H1 (cell line): ENCODE data around the gene POMT2. TPM values are rescaled to one million over a fixed set of nuclear protein-coding genes. Genes with fewer than 3 reads are reported as not detected.

ENCODE experiments used
- CTCF ChIA-PET: fragments of 300-600 bp; sonication (Branson Sonifier 250); formaldehyde crosslinking; loops from one replicate; lab custom pipeline; 2021; ENCODE audit not compliant: partially characterized antibody; lab: Charles Lee
- POLR2A ChIA-PET: fragments of 300-600 bp; sonication (Branson Sonifier 250); formaldehyde crosslinking; loops from one replicate; lab custom pipeline; 2021; ENCODE audit warnings: inconsistent platforms; ENCODE audit not compliant: partially characterized antibody; lab: Charles Lee
- DNase-seq, 2 experiments: peaks; one replicate each; pipeline versions ENCODE4 v3.0.0 to v3.0.0-alpha.2; 2010 to 2022; ENCODE audit warnings: low spot score in 2 of 2, low read depth in 1 of 2, mixed read lengths in 1 of 2
- FAIRE-seq: peaks from 2 replicates; lab custom pipeline; 2011; peaks lifted over from hg19 to GRCh38; lab: Jason Lieb, UNC
- H2AFZ ChIP-seq: 2 replicates; pipeline ENCODE4 v1.8.1; 2012; ENCODE audit warnings: low read length, inconsistent platforms
- H2AK5ac ChIP-seq: 2 replicates; pipeline ENCODE4 v1.6.1; 2013; ENCODE audit warnings: low read depth, low read length
- H2BK120ac ChIP-seq: replicated peaks from 2 replicates; pipeline ENCODE3; 2013; ENCODE audit warnings: low read depth, low read length, inconsistent platforms
- H2BK12ac ChIP-seq: 2 replicates; pipeline ENCODE4 v1.6.1; 2013; ENCODE audit warnings: low read depth, low read length
- H2BK15ac ChIP-seq: 2 replicates; pipeline ENCODE4 v1.6.1; 2013; ENCODE audit warnings: low read length
- H2BK20ac ChIP-seq: 2 replicates; pipeline ENCODE4 v1.6.1; 2013; ENCODE audit warnings: low read length
- H2BK5ac ChIP-seq: 2 replicates; pipeline ENCODE4 v1.6.1; 2013; ENCODE audit warnings: low read depth, low read length
- H3K14ac ChIP-seq: 2 replicates; pipeline ENCODE4 v1.6.1; 2013; ENCODE audit warnings: inconsistent platforms; ENCODE audit not compliant: insufficient read length
- H3K18ac ChIP-seq: 2 replicates; pipeline ENCODE4 v1.6.1; 2013; ENCODE audit warnings: low read length; ENCODE audit errors: extremely low read depth
- H3K23ac ChIP-seq: 2 replicates; pipeline ENCODE4 v1.6.1; 2013; ENCODE audit warnings: inconsistent platforms; ENCODE audit not compliant: insufficient read length
- H3K23me2 ChIP-seq: 2 replicates; pipeline ENCODE4 v1.6.1; 2013; ENCODE audit warnings: low read depth, low read length
- H3K27ac ChIP-seq: 2 replicates; pipeline ENCODE4 v1.6.1; 2011; ENCODE audit warnings: low read depth, low read length, inconsistent platforms
- H3K27me3 ChIP-seq, 4 experiments: replicated peaks in 1 of 4; 1 replicate in 1 of 4; 2 replicates in 3 of 4; pipeline versions ENCODE4 v1.6.1 to v1.8.1; 2011 to 2013; ENCODE audit warnings: low read length in 3 of 4, mild to moderate bottlenecking in 3 of 4, inconsistent platforms in 2 of 4, mixed read lengths in 2 of 4, moderate library complexity in 1 of 4; ENCODE audit not compliant: control insufficient read depth in 3 of 4, insufficient read depth in 3 of 4; ENCODE audit errors: extremely low read depth in 1 of 4
- H3K36me3 ChIP-seq, 4 experiments: 2 replicates each; pipeline versions ENCODE4 v1.6.1 to v1.8.1; 2011 to 2013; ENCODE audit warnings: mild to moderate bottlenecking in 4 of 4, low read length in 3 of 4, moderate library complexity in 2 of 4, control low read depth in 1 of 4, inconsistent platforms in 1 of 4; ENCODE audit not compliant: insufficient read depth in 4 of 4, control insufficient read depth in 2 of 4
- H3K4ac ChIP-seq: replicated peaks from 2 replicates; pipeline ENCODE3; 2013; ENCODE audit warnings: low read length, low read depth, mixed read lengths, inconsistent platforms; ENCODE audit not compliant: insufficient read length
- H3K4me1 ChIP-seq, 4 experiments: replicated peaks in 1 of 4; 1 replicate in 1 of 4; 2 replicates in 3 of 4; pipeline versions ENCODE4 v1.6.1 to v1.8.1; 2011 to 2013; ENCODE audit warnings: low read length in 3 of 4, inconsistent platforms in 2 of 4, mixed read lengths in 1 of 4; ENCODE audit not compliant: insufficient read depth in 4 of 4, control insufficient read depth in 3 of 4
- H3K4me2 ChIP-seq, 2 experiments: 2 replicates each; pipeline versions ENCODE4 v1.6.1 to v1.8.1; 2011 to 2013; ENCODE audit warnings: low read depth in 2 of 2, low read length in 2 of 2, control low read depth in 1 of 2, inconsistent platforms in 1 of 2, mild to moderate bottlenecking in 1 of 2; ENCODE audit not compliant: insufficient read depth in 1 of 2
- H3K4me3 ChIP-seq, 4 experiments: fragments of 200-600, 300-600 bp in 1 of 4; sonication (generic), shearing (Covaris generic), sonication (Bioruptor Twin) in 1 of 4; 2 replicates each; pipeline versions ENCODE4 v1.5.1 to v1.8.1; 2011 to 2016; ENCODE audit warnings: low read length in 4 of 4, low read depth in 3 of 4, control low read depth in 2 of 4, inconsistent platforms in 2 of 4, mild to moderate bottlenecking in 2 of 4, mixed read lengths in 1 of 4, moderate library complexity in 1 of 4; ENCODE audit not compliant: insufficient read depth in 2 of 4; ENCODE audit errors: extremely low read depth in 1 of 4
- H3K56ac ChIP-seq: replicated peaks from 2 replicates; pipeline ENCODE3; 2013; ENCODE audit warnings: low read depth, mild to moderate bottlenecking, mixed read lengths, low read length, inconsistent platforms; ENCODE audit not compliant: insufficient read length
- H3K79me1 ChIP-seq: 2 replicates; pipeline ENCODE4 v1.6.1; 2013; ENCODE audit warnings: low read depth, low read length, control low read depth
- H3K79me2 ChIP-seq, 2 experiments: 2 replicates each; pipeline versions ENCODE4 v1.6.1 to v1.8.1; 2012 to 2013; ENCODE audit warnings: low read length in 2 of 2, mild to moderate bottlenecking in 2 of 2, inconsistent platforms in 1 of 2; ENCODE audit not compliant: insufficient read depth in 2 of 2, control insufficient read depth in 1 of 2
- H3K9ac ChIP-seq, 4 experiments: replicated peaks in 1 of 4; 1 replicate in 1 of 4; 2 replicates in 3 of 4; pipeline versions ENCODE4 v1.6.1 to v1.8.1; 2011 to 2013; ENCODE audit warnings: low read depth in 3 of 4, low read length in 3 of 4, control low read depth in 2 of 4, mild to moderate bottlenecking in 2 of 4, moderate library complexity in 2 of 4, inconsistent platforms in 1 of 4; ENCODE audit errors: extremely low read depth in 1 of 4
- H3K9me3 ChIP-seq, 2 experiments: 2 replicates each; pipeline versions ENCODE4 v1.6.1 to v1.8.1; 2012 to 2013; ENCODE audit warnings: mild to moderate bottlenecking in 2 of 2, moderate library complexity in 2 of 2, control low read depth in 1 of 2, inconsistent platforms in 1 of 2, low read depth in 1 of 2, low read length in 1 of 2, mixed read lengths in 1 of 2; ENCODE audit not compliant: insufficient read depth in 2 of 2
- H4K20me1 ChIP-seq, 2 experiments: replicated peaks in 1 of 2; 2 replicates each; pipeline versions ENCODE3 to v1.8.1; 2011 to 2013; ENCODE audit warnings: inconsistent platforms in 2 of 2, low read length in 2 of 2, mild to moderate bottlenecking in 1 of 2; ENCODE audit not compliant: insufficient read depth in 2 of 2, control insufficient read depth in 1 of 2
- H4K5ac ChIP-seq: 2 replicates; pipeline ENCODE4 v1.6.1; 2013; ENCODE audit warnings: low read length, low read depth, mixed read lengths, inconsistent platforms; ENCODE audit not compliant: insufficient read length
- H4K8ac ChIP-seq: 2 replicates; pipeline ENCODE4 v1.8.0; 2013; ENCODE audit warnings: mild to moderate bottlenecking, moderate library complexity, low read length, inconsistent platforms; ENCODE audit not compliant: insufficient read depth; ENCODE audit errors: extremely low read depth
- H4K91ac ChIP-seq: replicated peaks from 2 replicates; pipeline ENCODE3; 2013; ENCODE audit warnings: low read length, mixed read lengths, inconsistent platforms; ENCODE audit not compliant: insufficient read length
- CHD2 ChIP-seq: IDR thresholded peaks from 2 replicates; pipeline ENCODE4 v1.6.1; 2012; ENCODE audit warnings: low read length, improper control_type of control experiment
- GABPA ChIP-seq: IDR thresholded peaks from 2 replicates; pipeline ENCODE4 v1.6.1; 2011; ENCODE audit warnings: mild to moderate bottlenecking, low read length, moderate library complexity, borderline replicate concordance; ENCODE audit not compliant: insufficient read depth
- GTF2F1 ChIP-seq: IDR thresholded peaks from 2 replicates; pipeline ENCODE4 v1.6.1; 2012; ENCODE audit warnings: low read depth, low read length, improper control_type of control experiment, borderline replicate concordance
- HDAC2 ChIP-seq, 2 experiments: fragments of 300-600 bp in 1 of 2; sonication (generic) in 1 of 2; IDR thresholded peaks; 2 replicates each; pipeline ENCODE4 v1.6.1; 2011 to 2012; ENCODE audit warnings: low read depth in 2 of 2, low read length in 2 of 2, mild to moderate bottlenecking in 2 of 2, moderate library complexity in 2 of 2, borderline replicate concordance in 1 of 2, inconsistent platforms in 1 of 2
- HDAC6 ChIP-seq: IDR thresholded peaks from one replicate; pipeline ENCODE4 v1.7.1; 2012; ENCODE audit warnings: low read depth, mild to moderate bottlenecking, inconsistent platforms, low read length, moderate library complexity
- NRF1 ChIP-seq: IDR thresholded peaks from 2 replicates; pipeline ENCODE4 v1.6.1; 2011; ENCODE audit warnings: mild to moderate bottlenecking, low read depth, low read length, improper control_type of control experiment
- RAD21 ChIP-seq, 2 experiments: IDR thresholded peaks in 1 of 2; conservative IDR thresholded peaks in 1 of 2; 2 replicates each; pipeline ENCODE4 v1.6.1; 2011; ENCODE audit warnings: low read depth in 2 of 2, low read length in 2 of 2, improper control_type of control experiment in 1 of 2, inconsistent platforms in 1 of 2, mild to moderate bottlenecking in 1 of 2, moderate library complexity in 1 of 2
- RNF2 ChIP-seq: fragments of 200-900, 300-1000 bp; sonication (generic); IDR thresholded peaks from 2 replicates; pipeline ENCODE4 v1.7.1; 2016; ENCODE audit warnings: borderline replicate concordance, low read depth, mild to moderate bottlenecking, antibody characterized with exemption, low read length; ENCODE audit not compliant: poor library complexity, severe bottlenecking; ENCODE audit errors: missing control alignments
- RXRA ChIP-seq: IDR thresholded peaks from 2 replicates; pipeline ENCODE4 v1.6.1; 2011; ENCODE audit warnings: low read depth, mild to moderate bottlenecking, low read length, moderate library complexity; ENCODE audit not compliant: insufficient read depth
- SIRT6 ChIP-seq: IDR thresholded peaks from one replicate; pipeline ENCODE4 v1.7.1; 2012; ENCODE audit warnings: low read length, inconsistent platforms
- TEAD4 ChIP-seq: IDR thresholded peaks from 2 replicates; pipeline ENCODE4 v1.6.1; 2012; ENCODE audit warnings: low read depth, low read length, inconsistent platforms, mixed read lengths
- WGBS, 2 experiments: shearing (Covaris generic) in 1 of 2; methylation state at CpG; one replicate each; pipeline versions ENCODE4 v1.1.6 to v1.1.7; 2013 to 2015; ENCODE audit warnings: low lambda C conversion rate in 2 of 2, mixed read lengths in 2 of 2, inconsistent platforms in 1 of 2, low coverage in 1 of 2, missing lambda C conversion rate in 1 of 2; ENCODE audit not compliant: insufficient replicate concordance in 2 of 2, insufficient coverage in 1 of 2, insufficient read length in 1 of 2; ENCODE audit errors: extremely low coverage in 1 of 2, missing lambda C conversion rate in 1 of 2; 5-methylcytosine and 5-hydroxymethylcytosine counted together
- polyA plus RNA-seq, 7 experiments: library from polyadenylated mRNA; depleted of rRNA in 3 of 7; stranded (reverse) in 5 of 7; unstranded in 2 of 7; fragments of >200 nt in 5 of 7; fragments of 200-250 nt in 2 of 7; gene quantifications; 1 replicate in 5 of 7; 2 replicates in 1 of 7; 4 replicates in 1 of 7; pipeline versions ENCODE4 v1.2.1 to v1.2.3, GENCODE V29; 2011 to 2013; ENCODE audit warnings: missing spikeins in 2 of 7, mixed read lengths in 2 of 7
- total RNA-seq: library from RNA; stranded (reverse); fragmentation: NEBNext Ultra II Directional; extraction: Animal tissue kit (Norgen Biotek cat#: 25700); gene quantifications from 2 replicates; pipeline ENCODE4 v1.2.1, GENCODE V29; 2021
- TF ChIP-seq, protein P1 (sequence below): IDR thresholded peaks from 2 replicates; pipeline ENCODE4 v1.6.1; 2011; ENCODE audit warnings: low read depth, mild to moderate bottlenecking, low read length; ENCODE audit not compliant: insufficient read depth

Gene POMT2
- total and polyA plus RNA-seq, 2 of the 8 experiments (the other 6 are each of a cell fraction or from before 2014, with no cell fraction given) = 20.8 to 44.9 TPM

DNA sequence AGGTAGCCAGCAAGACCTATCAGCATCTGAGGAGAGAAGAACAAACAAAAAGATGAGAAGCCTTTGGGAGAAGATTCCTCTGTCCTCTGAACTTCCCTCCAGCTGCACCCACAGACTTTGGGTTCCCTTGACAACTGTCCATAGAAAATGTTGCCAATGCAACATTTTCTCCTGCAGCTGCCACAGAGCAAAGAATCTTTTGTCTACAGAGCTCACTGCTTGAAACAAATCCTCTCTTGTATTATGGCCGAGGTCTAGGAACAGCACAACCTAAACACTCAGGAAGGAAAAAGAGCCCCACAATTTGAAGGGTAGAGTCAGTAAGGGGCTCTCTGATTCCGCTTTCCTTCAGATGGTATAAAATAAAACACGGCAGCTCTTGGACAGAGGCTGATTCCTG, 14.3 kb downstream of the POMT2 start:
- no peak overlapping the region for H2BK12ac ChIP-seq
- no peak overlapping the region for H2BK20ac ChIP-seq
- H4K5ac ChIP-seq = no peak overlapping the region
- no peaks in the 10 kb centered on the region for H3K23me2 ChIP-seq
- H3K36me3 ChIP-seq = peaks cover 0 to 5% (median 0%) of the 10 kb centered on the region in 4 experiments; a peak in 3 of 8 replicates
- H2BK120ac ChIP-seq = no peak overlapping the region
- H2AK5ac ChIP-seq = no peak overlapping the region
- DNase-seq (no peak), FAIRE-seq (no peak)
- no peak overlapping the region for H3K4me2 ChIP-seq
- H4K8ac ChIP-seq = no peak overlapping the region
- H3K4me3 ChIP-seq = no peak overlapping the region
- POLR2A ChIA-PET = interaction anchor here (1.5 kb wide), 1 partner anchor 8 kb away, joined by 4 read pairs; no protein-coding TSS in a partner anchor
- no peak overlapping the region for H3K56ac ChIP-seq
- no peak overlapping the region for H3K9ac ChIP-seq
- CTCF ChIA-PET = interaction anchor here (0.6 to 22.3 kb wide), 10 partner anchors 6 to 155 kb away, joined by 3 to 353 read pairs (median 4); no protein-coding TSS in a partner anchor
- H2AFZ ChIP-seq = no peak overlapping the region
- no peaks in the 10 kb centered on the region; the same call in 1 of the 2 replicates for H3K79me1 ChIP-seq
- peaks cover 0 to 5% (median 1%) of the 10 kb centered on the region in 4 experiments; a peak in 2 of 7 replicates for H3K4me1 ChIP-seq
- H3K14ac ChIP-seq = no peak overlapping the region
- H4K20me1 ChIP-seq = peaks cover 0 to 2% of the 10 kb centered on the region in 2 experiments
- H3K27ac ChIP-seq = no peak overlapping the region
- H2BK15ac ChIP-seq = no peak overlapping the region
- H3K79me2 ChIP-seq = 0 out of 4 replicates have a peak, but pooled peaks cover 0 to 2% of the 10 kb centered on the region in 2 experiments
- H3K27me3 ChIP-seq = no peaks in the 10 kb centered on the region
- no peak overlapping the region for H3K23ac ChIP-seq
- H3K18ac ChIP-seq = no peak overlapping the region
- no peak overlapping the region for H3K4ac ChIP-seq
- H2BK5ac ChIP-seq = no peak overlapping the region
- no peak overlapping the region for H4K91ac ChIP-seq
- 91% methylated on average over 3 of the region's 3 CpGs; no CpG with 5 or more reads in 1 of the 2 experiments for WGBS, 2 experiments
- H3K9me3 ChIP-seq = no peaks in the 10 kb centered on the region
- TF ChIP-seq RAD21 (IDR thresholded peaks at IDR 0.05 in 1 of 2, conservative IDR thresholded peaks at IDR 0.05 in 1 of 2; ENCODE audit: low read depth in 2 of 2, low read length in 2 of 2) (no peak), GTF2F1 (no peak), RNF2 (no peak), HDAC2 (IDR thresholded peaks at IDR 0.05; ENCODE audit: borderline replicate concordance in 1 of 2, low read depth in 2 of 2, low read length in 2 of 2) (no peak), RXRA (no peak), GABPA (no peak), CHD2 (no peak), NRF1 (no peak), SIRT6 (no peak), HDAC6 (no peak), TEAD4 (no peak)
- TF ChIP-seq, protein P1, sequence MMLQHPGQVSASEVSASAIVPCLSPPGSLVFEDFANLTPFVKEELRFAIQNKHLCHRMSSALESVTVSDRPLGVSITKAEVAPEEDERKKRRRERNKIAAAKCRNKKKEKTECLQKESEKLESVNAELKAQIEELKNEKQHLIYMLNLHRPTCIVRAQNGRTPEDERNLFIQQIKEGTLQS = no peak
